Measurements from ENCODE around the gene TEX47. TPM values are rescaled to one million over a fixed set of nuclear protein-coding genes. Genes with fewer than 3 reads are reported as not detected.

The TEX47 gene
- total RNA-seq, 1 donor from 2014 or later, result not detected

- no peak for TF ChIP-seq CTCF (IDR thresholded peaks at IDR 0.05)
- H3K36me3 Mint-ChIP-seq (ENCODE audit: unreplicated experiment), result no peaks in the 10 kb centered on the region
- no peaks in the 10 kb centered on the region for H3K27me3 Mint-ChIP-seq (ENCODE audit: unreplicated experiment)
- H3K27ac Mint-ChIP-seq (ENCODE audit: unreplicated experiment), result no peak overlapping the region
- no peaks in the 10 kb centered on the region for H3K4me1 Mint-ChIP-seq (ENCODE audit: unreplicated experiment)
- no peaks in the 10 kb centered on the region for H3K9me3 Mint-ChIP-seq (ENCODE audit: unreplicated experiment)
- H3K4me3 Mint-ChIP-seq (ENCODE audit: unreplicated experiment), result no peak overlapping the region
- DNase-seq (ENCODE audit: extremely low spot score, unreplicated experiment), result no peak
These were observed 23.0 kb upstream of the TEX47 start for GRCh38 chr7:88818552-88818951.

DNA sequence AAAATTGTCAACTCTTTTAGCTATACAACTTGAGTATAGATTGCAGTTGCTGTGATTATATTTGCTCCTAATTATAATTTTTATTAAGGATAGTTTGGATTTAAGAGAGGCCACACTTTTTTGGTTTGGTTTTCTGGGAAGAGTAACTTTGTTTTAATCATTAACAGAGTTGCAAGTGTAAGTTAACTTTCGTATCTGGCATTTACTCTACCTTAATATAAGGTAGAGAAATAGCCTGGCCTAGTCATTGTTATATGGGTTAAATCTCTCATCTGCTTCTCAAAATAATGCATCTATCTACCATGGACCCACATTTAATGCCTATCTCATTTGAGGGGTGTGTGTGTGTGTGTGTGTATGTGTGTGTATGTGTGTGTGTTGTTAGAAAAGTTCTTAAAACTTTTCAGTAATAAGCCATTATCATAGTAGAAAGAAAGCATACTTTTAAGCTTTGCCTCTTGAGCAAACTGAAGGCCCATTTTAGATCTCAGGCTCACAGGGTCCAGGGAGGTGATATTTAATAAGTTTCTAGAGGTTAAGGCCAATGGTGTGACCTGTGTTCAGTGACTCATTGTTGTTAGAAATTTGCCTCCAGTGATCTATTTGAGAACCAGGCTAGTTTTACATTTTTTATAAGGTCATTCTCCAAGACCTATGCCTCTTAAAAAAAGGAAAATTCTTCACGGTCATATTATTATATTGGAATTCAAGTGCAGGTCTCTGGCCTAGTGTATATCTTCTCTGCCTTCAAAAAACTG, 10.9 kb upstream of the TEX47 start:
- DNase-seq (ENCODE audit: extremely low spot score, unreplicated experiment), result no peak
- no peak for TF ChIP-seq CTCF (IDR thresholded peaks at IDR 0.05)
- Mint-ChIP-seq H3K36me3 (ENCODE audit: unreplicated experiment) (no peaks in the 10 kb centered on the region), H3K4me1 (ENCODE audit: unreplicated experiment) (no peaks in the 10 kb centered on the region), H3K27me3 (ENCODE audit: unreplicated experiment) (no peaks in the 10 kb centered on the region), H3K4me3 (ENCODE audit: unreplicated experiment) (no peak overlapping the region), H3K27ac (ENCODE audit: unreplicated experiment) (no peak overlapping the region), H3K9me3 (ENCODE audit: unreplicated experiment) (no peaks in the 10 kb centered on the region)

- DNase-seq (ENCODE audit: extremely low spot score, unreplicated experiment), result no peak
- Mint-ChIP-seq H3K9me3 (ENCODE audit: unreplicated experiment) (no peaks in the 10 kb centered on the region), H3K27me3 (ENCODE audit: unreplicated experiment) (no peaks in the 10 kb centered on the region), H3K36me3 (ENCODE audit: unreplicated experiment) (no peaks in the 10 kb centered on the region), H3K4me1 (ENCODE audit: unreplicated experiment) (no peaks in the 10 kb centered on the region), H3K27ac (ENCODE audit: unreplicated experiment) (no peak overlapping the region), H3K4me3 (ENCODE audit: unreplicated experiment) (no peak overlapping the region)
- no peak for TF ChIP-seq CTCF (IDR thresholded peaks at IDR 0.05)
These were observed 5.5 kb upstream of the TEX47 start for GRCh38 chr7:88801046-88801445.

GRCh38 chr7:88792361-88792760, 3.2 kb downstream of the TEX47 start:
- no peak overlapping the region for H3K27ac Mint-ChIP-seq (ENCODE audit: unreplicated experiment)
- DNase-seq (ENCODE audit: extremely low spot score, unreplicated experiment), result no peak
- no peaks in the 10 kb centered on the region for H3K4me1 Mint-ChIP-seq (ENCODE audit: unreplicated experiment)
- no peaks in the 10 kb centered on the region for H3K27me3 Mint-ChIP-seq (ENCODE audit: unreplicated experiment)
- no peaks in the 10 kb centered on the region for H3K9me3 Mint-ChIP-seq (ENCODE audit: unreplicated experiment)
- TF ChIP-seq CTCF (IDR thresholded peaks at IDR 0.05), result no peak
- H3K36me3 Mint-ChIP-seq (ENCODE audit: unreplicated experiment), result no peaks in the 10 kb centered on the region
- H3K4me3 Mint-ChIP-seq (ENCODE audit: unreplicated experiment), result no peak overlapping the region

DNA sequence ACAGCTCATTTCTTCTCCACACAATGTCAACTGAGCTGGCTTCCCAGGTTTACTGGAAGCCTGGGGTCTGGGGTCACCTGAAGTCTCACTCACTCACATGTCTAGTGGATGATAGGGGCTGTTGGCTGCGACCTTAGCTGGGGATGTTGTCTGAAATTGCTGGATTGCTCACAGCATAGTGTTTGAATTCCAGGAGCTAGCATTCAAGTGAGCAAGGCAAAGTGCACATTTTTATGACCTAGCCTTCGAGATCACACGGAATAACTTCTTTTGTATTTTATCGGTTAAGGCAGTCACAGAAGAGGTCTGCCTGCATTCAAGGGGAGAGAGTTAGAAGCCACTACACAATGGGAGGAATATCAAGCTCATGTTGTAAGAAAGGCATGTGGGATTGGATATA, 3.6 kb downstream of the TEX47 start:
- no peak overlapping the region for H3K27ac Mint-ChIP-seq (ENCODE audit: unreplicated experiment)
- no peak overlapping the region for H3K4me3 Mint-ChIP-seq (ENCODE audit: unreplicated experiment)
- H3K4me1 Mint-ChIP-seq (ENCODE audit: unreplicated experiment), result no peaks in the 10 kb centered on the region
- no peaks in the 10 kb centered on the region for H3K27me3 Mint-ChIP-seq (ENCODE audit: unreplicated experiment)
- TF ChIP-seq CTCF (IDR thresholded peaks at IDR 0.05), result no peak
- no peak for DNase-seq (ENCODE audit: extremely low spot score, unreplicated experiment)
- H3K9me3 Mint-ChIP-seq (ENCODE audit: unreplicated experiment), result no peaks in the 10 kb centered on the region
- H3K36me3 Mint-ChIP-seq (ENCODE audit: unreplicated experiment), result no peaks in the 10 kb centered on the region

All from osteocyte (in vitro differentiated cells).